HL-60 (cell line): Measurements from ENCODE around the gene TEX22.

Source experiments
- DNase-seq, 2 experiments: peaks; one replicate each; pipeline ENCODE4 v3.0.0-alpha.2; 2010 to 2020; ENCODE audit warnings: low read depth in 1 of 2, low spot score in 1 of 2
- H3K27ac ChIP-seq: fragments of 250-450 bp; sonication (Bioruptor Pico); replicated peaks from 2 replicates; pipeline ENCODE4 v1.5.1; 2020; ENCODE audit warnings: mild to moderate bottlenecking, moderate library complexity
- H3K27me3 ChIP-seq: fragments of 250-450 bp; sonication (Bioruptor Pico); 2 replicates; pipeline ENCODE4 v1.5.1; 2021; ENCODE audit warnings: mild to moderate bottlenecking, moderate library complexity; ENCODE audit not compliant: insufficient read depth, poor library complexity, severe bottlenecking
- H3K4me3 ChIP-seq: replicated peaks from 2 replicates; pipeline ENCODE4 v1.5.1; 2011; ENCODE audit warnings: mild to moderate bottlenecking, control low read depth, low read length; ENCODE audit not compliant: insufficient read depth
- GABPA ChIP-seq: IDR thresholded peaks from 2 replicates; pipeline ENCODE4 v1.6.1; 2012; ENCODE audit warnings: low read depth
- POLR2AphosphoS5 ChIP-seq: IDR thresholded peaks from 2 replicates; pipeline ENCODE4 v1.6.1; 2012; ENCODE audit warnings: low read depth
- SPI1 ChIP-seq: IDR thresholded peaks from 2 replicates; pipeline ENCODE4 v1.6.1; 2012; ENCODE audit warnings: low read depth, mild to moderate bottlenecking, borderline replicate concordance
- TF ChIP-seq, protein P1 (sequence below): IDR thresholded peaks from 2 replicates; pipeline ENCODE4 v1.6.1; 2012; ENCODE audit warnings: low read depth; ENCODE audit not compliant: insufficient replicate concordance
- TF ChIP-seq, protein P2 (sequence below): IDR thresholded peaks from one replicate; pipeline ENCODE4 v1.5.1; 2011; ENCODE audit warnings: low read length, control low read depth, inconsistent platforms; ENCODE audit not compliant: insufficient read depth

TEX22 gene

DNA sequence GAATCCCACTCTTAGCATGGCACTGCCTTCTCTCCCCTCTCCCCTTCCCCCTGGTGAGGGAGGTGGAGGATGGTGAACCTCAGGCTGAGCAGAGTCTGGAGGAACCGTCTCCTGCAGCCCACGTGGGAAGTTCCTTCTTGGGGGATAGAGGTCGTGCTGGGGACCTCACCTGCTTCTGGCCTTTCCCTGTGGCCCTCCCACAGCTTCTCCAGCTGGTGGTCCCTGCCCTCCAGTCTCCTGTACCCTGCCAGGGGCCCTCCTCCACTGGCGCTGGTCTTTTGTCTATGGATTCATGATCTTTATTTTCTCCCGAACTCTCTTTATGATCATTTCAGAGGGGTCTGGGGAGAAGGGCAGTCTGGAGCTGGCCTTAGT lies 12.3 kb downstream of the TEX22 start:
- peaks cover 12% of the 10 kb centered on the region for H3K27me3 ChIP-seq
- no peak overlapping the region for H3K4me3 ChIP-seq
- DNase-seq: no peak
- TF ChIP-seq POLR2AphosphoS5 (no peak), SPI1 (no peak), GABPA (no peak)
- TF ChIP-seq, protein P1, sequence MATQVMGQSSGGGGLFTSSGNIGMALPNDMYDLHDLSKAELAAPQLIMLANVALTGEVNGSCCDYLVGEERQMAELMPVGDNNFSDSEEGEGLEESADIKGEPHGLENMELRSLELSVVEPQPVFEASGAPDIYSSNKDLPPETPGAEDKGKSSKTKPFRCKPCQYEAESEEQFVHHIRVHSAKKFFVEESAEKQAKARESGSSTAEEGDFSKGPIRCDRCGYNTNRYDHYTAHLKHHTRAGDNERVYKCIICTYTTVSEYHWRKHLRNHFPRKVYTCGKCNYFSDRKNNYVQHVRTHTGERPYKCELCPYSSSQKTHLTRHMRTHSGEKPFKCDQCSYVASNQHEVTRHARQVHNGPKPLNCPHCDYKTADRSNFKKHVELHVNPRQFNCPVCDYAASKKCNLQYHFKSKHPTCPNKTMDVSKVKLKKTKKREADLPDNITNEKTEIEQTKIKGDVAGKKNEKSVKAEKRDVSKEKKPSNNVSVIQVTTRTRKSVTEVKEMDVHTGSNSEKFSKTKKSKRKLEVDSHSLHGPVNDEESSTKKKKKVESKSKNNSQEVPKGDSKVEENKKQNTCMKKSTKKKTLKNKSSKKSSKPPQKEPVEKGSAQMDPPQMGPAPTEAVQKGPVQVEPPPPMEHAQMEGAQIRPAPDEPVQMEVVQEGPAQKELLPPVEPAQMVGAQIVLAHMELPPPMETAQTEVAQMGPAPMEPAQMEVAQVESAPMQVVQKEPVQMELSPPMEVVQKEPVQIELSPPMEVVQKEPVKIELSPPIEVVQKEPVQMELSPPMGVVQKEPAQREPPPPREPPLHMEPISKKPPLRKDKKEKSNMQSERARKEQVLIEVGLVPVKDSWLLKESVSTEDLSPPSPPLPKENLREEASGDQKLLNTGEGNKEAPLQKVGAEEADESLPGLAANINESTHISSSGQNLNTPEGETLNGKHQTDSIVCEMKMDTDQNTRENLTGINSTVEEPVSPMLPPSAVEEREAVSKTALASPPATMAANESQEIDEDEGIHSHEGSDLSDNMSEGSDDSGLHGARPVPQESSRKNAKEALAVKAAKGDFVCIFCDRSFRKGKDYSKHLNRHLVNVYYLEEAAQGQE: no peak
- TF ChIP-seq, protein P2, sequence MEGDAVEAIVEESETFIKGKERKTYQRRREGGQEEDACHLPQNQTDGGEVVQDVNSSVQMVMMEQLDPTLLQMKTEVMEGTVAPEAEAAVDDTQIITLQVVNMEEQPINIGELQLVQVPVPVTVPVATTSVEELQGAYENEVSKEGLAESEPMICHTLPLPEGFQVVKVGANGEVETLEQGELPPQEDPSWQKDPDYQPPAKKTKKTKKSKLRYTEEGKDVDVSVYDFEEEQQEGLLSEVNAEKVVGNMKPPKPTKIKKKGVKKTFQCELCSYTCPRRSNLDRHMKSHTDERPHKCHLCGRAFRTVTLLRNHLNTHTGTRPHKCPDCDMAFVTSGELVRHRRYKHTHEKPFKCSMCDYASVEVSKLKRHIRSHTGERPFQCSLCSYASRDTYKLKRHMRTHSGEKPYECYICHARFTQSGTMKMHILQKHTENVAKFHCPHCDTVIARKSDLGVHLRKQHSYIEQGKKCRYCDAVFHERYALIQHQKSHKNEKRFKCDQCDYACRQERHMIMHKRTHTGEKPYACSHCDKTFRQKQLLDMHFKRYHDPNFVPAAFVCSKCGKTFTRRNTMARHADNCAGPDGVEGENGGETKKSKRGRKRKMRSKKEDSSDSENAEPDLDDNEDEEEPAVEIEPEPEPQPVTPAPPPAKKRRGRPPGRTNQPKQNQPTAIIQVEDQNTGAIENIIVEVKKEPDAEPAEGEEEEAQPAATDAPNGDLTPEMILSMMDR: no peak
- H3K27ac ChIP-seq: no peak overlapping the region

DNA sequence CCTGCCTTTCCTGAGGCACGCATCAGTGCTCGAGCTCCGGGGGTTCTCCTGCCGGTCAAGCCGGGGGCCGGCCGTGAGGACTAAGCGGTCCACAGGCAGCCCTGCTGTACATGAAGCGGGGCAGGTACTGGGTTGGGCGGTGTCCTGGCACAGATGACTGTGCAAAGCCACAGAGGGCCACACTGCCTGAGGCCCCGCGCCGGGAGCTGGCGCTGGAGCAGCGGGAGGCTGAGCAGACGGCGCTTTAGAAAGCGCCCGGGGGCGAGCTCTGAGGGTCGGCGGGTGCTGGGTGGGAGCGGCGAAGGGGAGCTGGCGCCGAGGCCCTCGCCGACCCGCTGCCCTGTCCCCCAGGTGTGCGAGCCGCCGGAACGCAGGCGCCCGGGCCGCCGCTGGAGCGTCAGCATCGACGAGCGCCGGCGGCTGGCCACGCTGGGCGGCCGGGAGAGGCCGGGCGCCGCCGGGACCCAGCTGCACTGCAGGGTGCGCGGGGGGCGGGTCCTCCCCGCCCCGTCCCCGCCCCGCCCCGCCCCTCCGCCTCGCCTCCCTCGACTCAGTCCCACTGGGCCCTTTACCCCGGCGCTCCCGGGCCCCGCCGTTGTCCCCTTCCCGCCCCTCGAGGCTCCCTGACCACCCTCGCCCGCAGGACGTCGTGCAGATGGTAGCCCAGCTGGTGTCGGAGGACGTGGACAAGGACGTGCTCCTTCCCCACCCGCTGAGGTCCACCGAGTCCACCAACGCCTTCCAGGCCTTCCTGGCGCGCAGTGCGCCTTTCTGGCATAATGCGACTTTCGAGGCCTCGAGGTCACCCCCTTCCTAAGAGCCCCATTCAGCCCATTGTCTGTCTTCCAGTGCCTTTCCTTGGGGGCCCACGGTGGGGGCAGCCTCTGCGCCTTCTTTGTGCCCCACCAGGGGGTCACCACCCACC lies 12.9 kb downstream of the TEX22 start:
- TF ChIP-seq, protein P1: no peak
- TF ChIP-seq GABPA: no peak
- TF ChIP-seq POLR2AphosphoS5: no peak
- TF ChIP-seq, protein P2: no peak
- H3K27ac ChIP-seq: no peak overlapping the region
- H3K4me3 ChIP-seq: no peak overlapping the region
- no peak for DNase-seq
- H3K27me3 ChIP-seq: peaks cover 12% of the 10 kb centered on the region

DNA sequence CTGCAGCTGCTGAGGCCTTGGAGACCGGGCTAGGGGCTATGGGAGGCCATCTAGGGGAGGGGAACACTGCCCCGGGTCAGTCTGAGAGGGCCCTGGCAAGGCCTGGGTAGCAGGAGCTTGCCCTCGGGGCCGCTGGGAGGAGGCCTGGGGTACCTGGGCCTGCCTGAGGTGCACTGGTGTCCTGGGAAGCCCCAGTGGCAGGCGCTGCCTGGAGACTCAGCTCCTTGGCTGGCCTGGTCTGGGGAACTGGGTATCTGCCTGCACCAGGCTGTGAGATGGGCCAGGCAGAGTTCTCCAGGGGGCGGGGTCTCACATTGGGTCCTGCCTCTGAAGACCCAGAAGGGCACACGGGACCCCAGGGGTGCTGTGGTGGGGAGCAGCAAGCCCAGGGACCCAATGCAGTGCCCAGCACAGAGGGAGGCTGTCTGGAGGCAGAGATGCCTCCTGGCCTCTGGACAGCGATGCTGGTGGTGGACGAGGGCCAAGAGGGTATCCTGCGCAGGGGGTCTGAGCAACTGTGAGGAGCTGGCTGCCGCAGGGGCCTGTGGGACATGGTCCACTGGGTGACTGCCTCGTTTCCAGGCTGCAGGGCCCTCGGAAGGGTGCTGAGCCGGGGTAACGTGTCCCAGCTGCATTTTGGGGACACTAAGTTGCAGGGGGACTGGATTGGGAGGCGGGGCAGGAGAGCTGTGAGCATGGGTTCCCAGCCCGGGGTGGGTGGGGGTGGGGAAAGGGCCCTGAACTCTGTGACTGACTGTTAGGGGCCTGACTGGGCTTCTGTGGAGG lies 13.8 kb downstream of the TEX22 start:
- peaks cover 12% of the 10 kb centered on the region for H3K27me3 ChIP-seq
- no peak overlapping the region for H3K4me3 ChIP-seq
- TF ChIP-seq, protein P2: no peak
- TF ChIP-seq, protein P1: no peak
- no peak for TF ChIP-seq SPI1
- TF ChIP-seq POLR2AphosphoS5: no peak
- no peak for TF ChIP-seq GABPA
- no peak for DNase-seq
- no peak overlapping the region for H3K27ac ChIP-seq
